Skeletal muscle cell (primary cell): ENCODE measurements around the gene MLKL.
"Not testable (repeated sequence)": the region's sequence is repeated elsewhere in the genome, so short reads cannot be mapped to it uniquely, and the experiment has no call there.

Source experiments
- DNase-seq: peaks from one replicate; pipeline ENCODE4 v3.0.0-alpha.2; 2010; ENCODE audit warnings: low read depth
- H3K4me3 ChIP-seq: 2 replicates; pipeline ENCODE4 v1.5.1; 2011; ENCODE audit warnings: low read depth, mild to moderate bottlenecking, control low read depth, low read length, moderate library complexity

MLKL gene

DNA sequence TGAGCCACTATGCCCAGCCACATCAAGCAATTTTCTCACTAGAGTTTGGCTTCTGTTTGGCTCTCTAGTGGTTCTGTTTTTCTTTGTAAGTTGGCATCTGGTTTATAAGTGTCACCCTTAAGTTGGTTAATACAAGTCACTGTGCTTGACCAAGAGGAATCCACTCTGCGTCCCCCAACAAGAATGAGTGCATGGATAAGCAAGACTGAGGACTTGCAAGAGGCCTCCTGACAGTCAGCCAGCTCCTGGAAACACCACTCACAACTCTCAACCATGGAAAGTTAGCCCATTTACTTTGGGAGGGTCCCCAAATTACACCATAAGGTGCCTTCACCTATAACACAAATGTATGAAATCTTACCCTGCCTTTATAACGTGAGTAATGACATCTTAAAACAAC, 41.6 kb downstream of the MLKL start:
- no peak overlapping the region for H3K4me3 ChIP-seq
- DNase-seq = no peak

DNA sequence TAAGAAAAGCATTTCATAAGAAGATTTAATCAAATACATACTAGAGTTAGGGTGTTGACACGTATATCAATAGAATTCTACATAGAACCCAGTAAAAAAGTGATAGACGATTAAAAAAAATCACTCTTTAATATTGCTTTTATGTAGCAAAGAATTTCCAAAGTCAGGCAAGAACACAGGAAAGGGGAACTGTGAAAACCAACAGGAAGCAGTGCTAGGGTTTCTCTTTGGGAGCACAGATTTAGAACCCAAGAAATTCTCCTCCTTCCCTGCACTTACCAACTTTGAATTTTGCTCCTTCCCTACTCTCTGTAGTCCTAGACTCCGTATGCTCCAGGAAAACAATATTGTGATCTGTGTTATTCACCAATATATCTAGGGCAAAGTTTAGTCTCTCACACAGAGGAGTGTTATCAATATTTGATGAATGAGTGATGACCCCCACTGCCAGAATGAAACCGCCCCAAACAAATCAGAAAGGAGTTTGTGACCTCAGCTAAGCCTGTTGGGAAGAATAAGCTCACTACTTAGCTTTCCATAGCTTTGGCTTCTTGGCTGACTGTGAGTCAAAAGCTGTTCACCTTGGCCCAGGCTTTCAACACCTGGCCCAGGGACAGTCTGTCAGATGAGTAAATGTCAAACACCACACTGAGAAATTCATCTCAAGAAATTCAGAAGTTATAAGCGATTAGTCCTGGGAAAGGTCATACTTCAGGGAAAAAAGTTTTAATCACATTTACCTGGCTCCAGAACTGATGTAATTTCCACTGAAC, 42.6 kb downstream of the MLKL start:
- no peak overlapping the region for H3K4me3 ChIP-seq
- no peak for DNase-seq

DNA sequence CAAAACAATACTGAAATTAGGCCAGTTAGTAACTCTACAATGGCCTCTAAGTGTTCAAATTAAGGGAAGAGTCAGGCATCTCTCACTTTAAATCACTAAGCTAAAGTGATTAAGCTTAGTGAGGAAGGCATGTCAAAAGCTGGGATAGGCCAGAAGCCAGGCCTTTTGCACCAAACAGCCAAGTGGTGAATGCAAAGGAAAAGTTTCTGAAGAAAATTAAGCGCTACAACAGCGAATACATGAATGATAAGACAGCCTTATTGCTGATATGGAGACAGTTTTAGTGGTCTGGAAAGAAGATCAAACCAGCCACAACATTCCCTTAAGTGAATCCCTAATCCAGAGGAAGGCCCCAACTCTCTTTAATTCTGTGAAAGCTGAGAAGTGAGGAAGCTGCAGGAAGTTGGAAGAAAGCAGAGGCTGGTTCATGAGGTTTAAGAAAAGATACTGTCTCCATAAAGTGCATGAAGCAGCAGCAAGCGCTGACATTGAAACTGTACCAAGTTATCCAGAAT, 46.1 kb downstream of the MLKL start:
- H3K4me3 ChIP-seq = no peak overlapping the region
- DNase-seq = no peak

DNA sequence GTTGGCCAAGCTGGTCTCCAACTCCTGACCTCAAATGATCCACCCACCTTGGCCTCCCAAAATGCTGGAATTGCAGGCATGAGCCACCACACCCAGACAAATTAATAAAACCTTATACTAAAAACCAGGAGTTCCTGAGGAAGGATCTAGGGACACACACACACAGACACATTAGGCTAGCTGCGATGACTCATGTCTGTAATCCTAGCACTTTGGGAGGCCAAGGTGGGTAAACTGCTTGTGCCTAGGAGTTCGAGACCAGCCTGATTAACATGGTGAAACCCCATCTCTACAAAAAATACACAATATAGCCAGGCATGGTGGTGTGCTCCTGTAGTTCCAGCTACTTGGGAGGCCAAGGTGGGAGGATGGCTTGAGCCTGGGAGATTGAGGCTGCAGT, 47.8 kb downstream of the MLKL start:
- not testable (repeated sequence) for H3K4me3 ChIP-seq, DNase-seq

- no peak for DNase-seq
- H3K4me3 ChIP-seq = no peak overlapping the region
These were observed 48.4 kb downstream of the MLKL start for GRCh38 chr16:74652249-74652648.

DNA sequence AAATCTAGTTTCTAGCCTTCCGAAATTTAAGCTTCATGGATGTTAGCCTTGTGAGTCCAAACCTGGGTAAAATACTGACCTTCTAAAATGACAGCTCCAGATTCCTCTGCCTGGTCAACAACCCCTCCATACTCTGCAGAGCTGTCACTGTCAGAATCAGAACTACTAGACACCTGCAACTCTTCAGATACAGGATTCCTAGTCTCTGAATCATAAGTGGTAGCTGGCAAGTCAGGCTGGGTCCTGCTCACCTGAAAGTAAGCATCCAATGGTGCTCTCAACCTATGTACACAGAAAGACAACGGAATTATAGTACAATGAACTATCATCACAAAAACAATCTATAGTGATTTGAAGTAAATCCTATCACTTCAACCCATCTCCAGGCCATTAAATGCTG, 48.8 kb downstream of the MLKL start:
- no peak for DNase-seq
- H3K4me3 ChIP-seq = no peak overlapping the region

GRCh38 chr16:74650966-74651567, 49.6 kb downstream of the MLKL start:
- no peak for DNase-seq
- H3K4me3 ChIP-seq = no peak overlapping the region

GRCh38 chr16:74649839-74650504, 50.7 kb downstream of the MLKL start:
- H3K4me3 ChIP-seq = no peak overlapping the region
- DNase-seq = no peak

DNA sequence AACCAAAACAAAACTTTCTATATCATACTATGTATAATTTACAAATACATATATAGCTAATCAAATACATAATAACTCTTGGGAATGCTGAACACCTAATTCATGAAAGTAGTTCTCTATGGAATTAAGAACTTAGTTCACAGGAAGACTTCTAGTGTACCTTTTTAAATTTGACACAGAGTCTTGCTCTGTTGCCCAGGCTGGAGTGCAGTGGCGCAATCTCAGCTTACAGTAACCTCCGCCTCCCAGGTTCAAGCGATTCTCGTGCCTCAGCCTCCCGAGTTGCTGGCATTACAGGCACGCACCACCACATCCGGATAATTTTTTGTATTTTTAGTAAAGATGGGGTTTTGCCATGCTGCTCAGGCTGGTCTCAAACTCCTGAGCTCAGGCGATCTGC, 58.7 kb downstream of the MLKL start:
- no peak overlapping the region for H3K4me3 ChIP-seq
- no peak for DNase-seq

DNA sequence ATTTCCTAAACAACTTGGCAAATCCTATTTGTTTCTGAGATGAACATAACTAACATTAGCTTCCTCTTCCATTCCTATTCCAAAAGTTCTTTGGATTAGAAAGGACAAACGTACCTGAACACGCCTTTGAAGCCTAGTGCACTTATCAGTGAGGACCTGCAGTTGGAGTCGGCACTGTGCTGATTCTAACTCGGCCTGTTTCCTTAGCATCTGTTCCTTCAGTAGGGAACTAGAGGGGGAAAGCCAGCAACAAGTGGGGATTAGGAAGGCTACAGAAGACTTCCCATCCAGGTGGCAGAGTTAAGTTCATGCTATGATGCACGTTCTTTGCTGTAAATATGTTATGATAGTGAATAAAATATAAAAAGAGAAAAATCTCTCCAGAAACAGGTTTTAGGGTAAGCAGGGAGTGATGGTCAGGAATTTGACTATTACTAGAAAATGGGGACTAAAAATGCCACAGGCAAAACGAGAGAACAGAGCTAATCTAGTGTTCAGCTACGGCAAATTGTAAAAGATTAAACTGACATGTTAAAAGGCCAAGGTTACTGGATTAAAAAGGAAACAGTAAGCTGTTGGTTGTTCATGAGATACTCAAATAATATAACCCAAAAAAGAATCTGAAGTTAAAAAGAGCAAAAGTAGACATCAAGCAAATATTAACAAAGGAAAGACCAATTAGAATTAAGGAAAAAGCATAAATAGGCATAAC, 62.8 kb downstream of the MLKL start:
- DNase-seq = no peak

GRCh38 chr16:74635303-74635702, 65.4 kb downstream of the MLKL start:
- DNase-seq = no peak
- H3K4me3 ChIP-seq = no peak overlapping the region

More for the DNA sequence above, 62.8 kb downstream of the MLKL start:
- no peak overlapping the region for H3K4me3 ChIP-seq

- DNase-seq = no peak
- H3K4me3 ChIP-seq = no peak overlapping the region
These were observed 67.0 kb downstream of the MLKL start for GRCh38 chr16:74633686-74634085.

DNA sequence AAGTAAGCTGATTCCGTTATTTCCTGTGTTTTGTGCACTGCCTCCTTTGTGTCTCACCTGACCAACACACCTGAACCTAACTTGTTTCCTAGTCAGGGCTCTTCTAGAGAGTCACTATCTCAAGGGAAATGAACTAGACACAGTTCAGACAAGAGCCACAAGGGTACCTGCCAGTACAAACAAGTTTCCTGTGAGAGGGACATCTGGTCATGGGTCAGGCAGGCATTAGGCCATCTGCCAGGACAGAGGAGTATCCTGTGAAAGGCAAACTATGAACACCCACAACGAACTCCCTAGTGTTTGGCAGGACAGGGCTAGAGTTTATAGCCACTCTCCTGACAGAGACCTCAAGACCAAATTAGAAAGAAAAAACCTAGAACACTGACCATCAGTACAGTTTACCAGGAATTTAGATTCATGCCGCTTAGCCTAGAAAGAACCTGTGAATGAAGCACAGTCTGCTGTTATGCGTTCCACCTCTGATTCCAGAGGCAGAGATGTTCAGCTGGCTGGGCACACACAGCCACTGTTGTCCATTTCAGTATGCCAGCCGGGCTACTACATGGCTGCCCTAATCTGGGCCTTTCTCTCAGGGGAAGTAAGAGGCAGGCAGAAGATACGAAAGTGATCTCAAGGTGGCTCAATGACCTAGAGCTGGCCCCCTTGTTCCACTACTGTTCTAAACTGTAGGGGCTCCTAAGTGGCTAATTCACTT, 73.0 kb downstream of the MLKL start:
- no peak for DNase-seq
- no peak overlapping the region for H3K4me3 ChIP-seq

GRCh38 chr16:74626741-74627416, 73.8 kb downstream of the MLKL start:
- no peak for DNase-seq
- H3K4me3 ChIP-seq = no peak overlapping the region

GRCh38 chr16:74625500-74626350, 74.9 kb downstream of the MLKL start:
- no peak for DNase-seq
- H3K4me3 ChIP-seq = no peak overlapping the region

DNA sequence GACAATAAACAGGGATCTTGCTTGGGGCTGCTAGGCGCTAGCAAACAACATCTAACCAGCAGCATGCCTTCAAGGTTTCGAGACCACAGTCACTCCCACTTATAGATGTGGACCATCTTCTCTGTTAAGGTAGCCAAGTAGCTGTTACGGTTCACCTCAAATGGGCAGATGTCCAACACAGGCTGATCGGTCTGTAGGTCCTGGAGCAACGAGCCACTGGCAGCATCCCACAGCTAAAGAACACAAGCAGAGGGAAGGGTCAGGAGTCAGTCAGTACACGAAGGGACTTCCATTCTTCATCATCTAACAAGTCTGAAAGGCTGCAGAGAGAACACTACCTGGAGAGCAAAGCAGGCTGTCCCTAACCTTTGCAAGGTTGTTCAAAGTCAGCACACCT, 76.8 kb downstream of the MLKL start:
- H3K4me3 ChIP-seq = no peak overlapping the region
- no peak for DNase-seq

GRCh38 chr16:74623214-74623838, 77.3 kb downstream of the MLKL start:
- no peak for DNase-seq
- H3K4me3 ChIP-seq = no peak overlapping the region

DNA sequence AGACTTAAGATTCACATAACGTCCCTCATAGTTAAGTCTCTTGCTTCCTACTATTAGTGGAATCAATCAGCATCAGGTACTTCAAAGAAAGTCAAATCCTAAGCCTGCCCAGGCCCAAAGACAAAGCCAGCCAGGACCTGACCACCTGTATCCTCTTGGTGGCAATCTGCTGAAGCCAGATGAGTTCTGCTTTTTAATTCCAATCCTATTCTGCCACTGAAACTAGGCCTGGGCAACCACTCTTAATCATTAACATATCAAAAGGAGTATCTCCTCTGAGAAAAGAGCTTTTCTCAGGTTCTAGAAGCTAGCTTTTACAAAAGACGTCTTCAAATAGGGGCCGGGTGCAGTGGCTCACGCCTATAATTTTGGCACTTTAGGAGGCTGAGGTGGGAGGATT, 78.7 kb downstream of the MLKL start:
- no peak overlapping the region for H3K4me3 ChIP-seq
- no peak for DNase-seq
